Measurements from ENCODE around the gene HLTF. TPM values are rescaled to one million over a fixed set of nuclear protein-coding genes. Genes with fewer than 3 reads are reported as not detected.

HLTF gene
- total RNA-seq, 4 donors from 2014 or later: 13.3 to 26.2 (median 19.4) TPM

DNA sequence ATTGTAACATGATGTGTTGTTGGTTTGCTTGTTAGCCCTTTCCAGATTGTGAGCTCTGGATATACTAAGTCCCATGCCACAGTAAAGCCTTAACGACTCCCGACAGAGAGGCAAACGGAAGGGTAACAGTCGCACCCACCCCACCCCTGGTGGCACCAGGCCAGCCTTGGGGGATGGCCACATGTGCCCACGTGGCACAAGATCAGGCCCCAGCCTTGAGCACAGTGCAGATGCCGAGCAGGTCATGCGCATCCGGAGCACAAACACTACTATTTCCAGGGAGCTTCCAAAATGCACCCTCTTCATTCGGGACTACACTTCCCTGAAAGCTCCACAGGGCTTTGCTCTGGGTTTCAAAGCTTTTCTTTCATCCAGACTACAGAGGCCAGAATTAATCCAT is 32.4 kb upstream of the HLTF start:
- WGBS: 88% methylated on average over 9 of the region's 9 CpGs
- DNase-seq (ENCODE audit: extremely low spot score): no peak
- Histone ChIP-seq H3K9me3 (no peaks in the 10 kb centered on the region), H3K4me1 (peaks cover 5 to 20% (median 14%) of the 10 kb centered on the region in 4 donors), H3K36me3 (no peaks in the 10 kb centered on the region), H3K4me3 (no peak overlapping the region), H3K27me3 (no peaks in the 10 kb centered on the region), H3K27ac (replicated peaks in 1 of 4) (no peak overlapping the region)
- TF ChIP-seq EP300 (IDR thresholded peaks at IDR 0.05) (no peak), POLR2AphosphoS5 (IDR thresholded peaks at IDR 0.05) (no peak)
- intact Hi-C loops (cut with DNase I): loop anchor here (5.0 to 10.0 kb wide), 2 partner anchors 161 to 366 kb away; no protein-coding TSS in a partner anchor

DNA sequence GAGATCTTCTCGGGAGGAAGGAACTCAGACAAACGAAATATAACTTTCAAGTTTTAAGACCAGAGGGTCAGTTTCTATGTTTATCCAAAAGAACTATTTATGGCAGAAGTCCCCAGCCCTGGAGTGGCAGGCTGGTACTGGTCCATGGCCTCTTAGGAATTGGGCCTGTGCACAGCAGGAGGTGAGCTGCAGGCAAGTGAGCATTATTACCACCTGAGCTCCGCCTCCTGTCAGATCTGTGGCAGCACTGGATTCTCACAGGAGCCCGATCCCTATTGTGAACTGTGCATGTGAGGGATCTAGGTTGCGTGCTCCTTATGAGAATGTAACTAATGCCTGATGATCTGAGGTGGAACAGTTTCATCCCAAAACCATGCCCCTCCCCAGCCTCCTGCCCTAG is 28.8 kb upstream of the HLTF start:
- TF ChIP-seq EP300 (IDR thresholded peaks at IDR 0.05) (no peak), POLR2AphosphoS5 (IDR thresholded peaks at IDR 0.05) (no peak), POLR2A (IDR thresholded peaks at IDR 0.05; ENCODE audit: low read depth) (no peak)
- TF ChIP-seq, protein P1, sequence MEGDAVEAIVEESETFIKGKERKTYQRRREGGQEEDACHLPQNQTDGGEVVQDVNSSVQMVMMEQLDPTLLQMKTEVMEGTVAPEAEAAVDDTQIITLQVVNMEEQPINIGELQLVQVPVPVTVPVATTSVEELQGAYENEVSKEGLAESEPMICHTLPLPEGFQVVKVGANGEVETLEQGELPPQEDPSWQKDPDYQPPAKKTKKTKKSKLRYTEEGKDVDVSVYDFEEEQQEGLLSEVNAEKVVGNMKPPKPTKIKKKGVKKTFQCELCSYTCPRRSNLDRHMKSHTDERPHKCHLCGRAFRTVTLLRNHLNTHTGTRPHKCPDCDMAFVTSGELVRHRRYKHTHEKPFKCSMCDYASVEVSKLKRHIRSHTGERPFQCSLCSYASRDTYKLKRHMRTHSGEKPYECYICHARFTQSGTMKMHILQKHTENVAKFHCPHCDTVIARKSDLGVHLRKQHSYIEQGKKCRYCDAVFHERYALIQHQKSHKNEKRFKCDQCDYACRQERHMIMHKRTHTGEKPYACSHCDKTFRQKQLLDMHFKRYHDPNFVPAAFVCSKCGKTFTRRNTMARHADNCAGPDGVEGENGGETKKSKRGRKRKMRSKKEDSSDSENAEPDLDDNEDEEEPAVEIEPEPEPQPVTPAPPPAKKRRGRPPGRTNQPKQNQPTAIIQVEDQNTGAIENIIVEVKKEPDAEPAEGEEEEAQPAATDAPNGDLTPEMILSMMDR (IDR thresholded peaks at IDR 0.05): no peak

DNA sequence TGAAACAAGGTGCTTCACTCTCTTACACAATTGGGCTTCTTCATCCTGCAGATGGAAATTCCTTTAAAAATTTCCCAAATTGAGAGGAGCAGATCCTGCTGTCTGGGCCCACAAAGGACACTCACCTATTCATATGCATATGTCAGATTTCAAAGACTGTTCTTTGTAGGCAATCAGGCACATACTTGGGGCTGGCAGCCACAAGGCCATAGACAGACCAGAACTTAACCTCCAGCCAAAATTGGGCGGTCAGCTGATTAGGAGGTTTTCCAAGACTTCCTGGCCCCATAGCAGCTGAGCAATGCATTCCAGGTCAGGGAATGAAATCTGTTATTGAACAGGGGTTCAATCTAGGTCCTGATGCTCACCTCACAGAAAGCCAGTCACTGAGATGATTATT is 28.1 kb upstream of the HLTF start:
- intact Hi-C loops (cut with DNase I): loop anchor here (10.0 kb wide), 1 partner anchor 370 kb away; no protein-coding TSS in a partner anchor
- Histone ChIP-seq H3K36me3 (no peaks in the 10 kb centered on the region), H3K4me3 (no peak overlapping the region), H3K9me3 (no peaks in the 10 kb centered on the region), H3K4me1 (peaks cover 5 to 11% (median 9%) of the 10 kb centered on the region in 4 donors), H3K27me3 (no peaks in the 10 kb centered on the region), H3K27ac (replicated peaks in 1 of 4) (no peak overlapping the region)
- WGBS: 55% methylated on average over 1 of the region's 1 CpG
- TF ChIP-seq POLR2AphosphoS5 (IDR thresholded peaks at IDR 0.05): no peak
- TF ChIP-seq, protein P1 (IDR thresholded peaks at IDR 0.05): no peak
- TF ChIP-seq EP300 (IDR thresholded peaks at IDR 0.05): no peak
- no peak for TF ChIP-seq POLR2A (IDR thresholded peaks at IDR 0.05; ENCODE audit: low read depth)
- DNase-seq (ENCODE audit: extremely low spot score): no peak

More for the DNA sequence above, 28.8 kb upstream of the HLTF start:
- DNase-seq (ENCODE audit: extremely low spot score): no peak
- H3K36me3 ChIP-seq: no peaks in the 10 kb centered on the region
- WGBS: 89% methylated on average over 5 of the region's 5 CpGs
- no peak overlapping the region for H3K4me3 ChIP-seq
- no peaks in the 10 kb centered on the region for H3K9me3 ChIP-seq
- intact Hi-C loops (cut with DNase I): loop anchor here (5.0 to 10.0 kb wide), 2 partner anchors 158 to 370 kb away; no protein-coding TSS in a partner anchor
- no peak overlapping the region for H3K27ac ChIP-seq (replicated peaks in 1 of 4)
- peaks cover 5 to 12% (median 9%) of the 10 kb centered on the region in 4 donors for H3K4me1 ChIP-seq
- H3K27me3 ChIP-seq: no peaks in the 10 kb centered on the region

DNA sequence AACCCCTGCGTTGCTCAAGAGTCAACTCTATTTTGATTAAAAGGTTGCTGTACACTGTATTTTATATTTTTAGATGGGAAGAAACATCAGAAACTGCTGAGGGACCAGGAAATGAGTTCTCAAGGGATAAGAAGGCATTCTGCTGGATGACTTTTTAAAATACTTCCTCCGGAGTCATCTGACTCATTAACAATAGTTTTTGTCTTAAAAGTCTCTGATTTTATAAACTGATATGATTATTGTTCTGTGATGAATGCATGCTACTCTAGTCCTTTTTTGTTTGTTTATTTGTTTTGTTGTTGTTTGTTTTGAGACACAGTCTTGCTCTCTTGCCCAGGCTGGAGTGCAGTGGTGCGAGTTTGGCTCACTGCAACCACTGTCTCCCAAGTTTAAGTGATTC is 18.2 kb upstream of the HLTF start:
- H3K36me3 ChIP-seq: no peaks in the 10 kb centered on the region
- TF ChIP-seq POLR2A (IDR thresholded peaks at IDR 0.05; ENCODE audit: low read depth): no peak
- TF ChIP-seq POLR2AphosphoS5 (IDR thresholded peaks at IDR 0.05): no peak
- TF ChIP-seq, protein P1 (IDR thresholded peaks at IDR 0.05): no peak
- no peak for TF ChIP-seq EP300 (IDR thresholded peaks at IDR 0.05)
- H3K9me3 ChIP-seq: peaks cover 0 to 4% (median 0%) of the 10 kb centered on the region in 4 donors
- DNase-seq (ENCODE audit: extremely low spot score): no peak
- H3K4me3 ChIP-seq: no peak overlapping the region
- intact Hi-C loops (cut with DNase I): no loop called here
- no peaks in the 10 kb centered on the region for H3K27me3 ChIP-seq
- no peak overlapping the region for H3K27ac ChIP-seq (replicated peaks in 1 of 4)
- H3K4me1 ChIP-seq: no peaks in the 10 kb centered on the region
- 87% methylated on average over 3 of the region's 3 CpGs for WGBS

DNA sequence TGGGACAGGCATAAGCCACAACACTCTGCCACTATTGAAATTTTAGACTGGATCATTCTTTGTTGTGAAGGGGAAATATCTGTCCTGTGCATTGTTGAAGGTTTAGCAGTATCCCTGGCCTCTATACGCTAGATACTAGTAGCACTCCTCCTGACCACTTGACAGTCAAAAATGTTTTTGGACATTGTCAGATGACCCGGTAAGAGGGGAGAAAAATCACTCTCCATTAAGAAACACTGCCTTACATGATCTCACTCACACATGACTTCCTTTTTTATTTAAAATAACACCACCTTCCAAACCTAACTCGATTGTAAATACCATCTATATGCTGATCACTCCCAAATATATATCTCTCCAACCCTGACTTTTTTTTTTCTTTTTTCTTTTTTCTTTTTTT is 15.3 kb upstream of the HLTF start:
- Histone ChIP-seq H3K4me3 (no peak overlapping the region), H3K9me3 (peaks cover 0 to 4% (median 0%) of the 10 kb centered on the region in 4 donors), H3K27me3 (no peaks in the 10 kb centered on the region), H3K4me1 (no peaks in the 10 kb centered on the region), H3K36me3 (no peaks in the 10 kb centered on the region), H3K27ac (replicated peaks in 1 of 4) (no peak overlapping the region)
- intact Hi-C loops (cut with DNase I): no loop called here
- WGBS: 88% methylated on average over 3 of the region's 3 CpGs
- TF ChIP-seq EP300 (IDR thresholded peaks at IDR 0.05) (no peak), POLR2AphosphoS5 (IDR thresholded peaks at IDR 0.05) (no peak), POLR2A (IDR thresholded peaks at IDR 0.05; ENCODE audit: low read depth) (no peak)
- TF ChIP-seq, protein P1 (IDR thresholded peaks at IDR 0.05): no peak
- DNase-seq (ENCODE audit: extremely low spot score): no peak

Measured in esophagus muscularis mucosa (tissue), 4 donors.